HG02938 (cell line): ENCODE data around the gene GARNL3.

ENCODE experiments used
- ATAC-seq: cut with Tn5 transposase; IDR thresholded peaks from one replicate; pipeline ENCODE4 v1.9.1; 2021; ENCODE audit warnings: mild to moderate bottlenecking, moderate library complexity; ENCODE audit not compliant: unreplicated experiment

GARNL3 gene

GRCh38 chr9:127426756-127427155 is 162.2 kb downstream of the GARNL3 start:
- no peak for ATAC-seq

GRCh38 chr9:127428348-127428747 is 163.8 kb downstream of the GARNL3 start:
- no peak for ATAC-seq

GRCh38 chr9:127430415-127430814 is 165.8 kb downstream of the GARNL3 start:
- ATAC-seq: no peak

GRCh38 chr9:127437497-127438264 is 173.1 kb downstream of the GARNL3 start:
- no peak for ATAC-seq

GRCh38 chr9:127438394-127438793 is 173.8 kb downstream of the GARNL3 start:
- no peak for ATAC-seq
